Measurements from ENCODE around the gene ANKH.

- TF ChIP-seq POLR2A (IDR thresholded peaks at IDR 0.05; ENCODE audit: borderline replicate concordance, extremely low read depth, insufficient read depth, insufficient read length), result no peak
- no peak for TF ChIP-seq CTCF (IDR thresholded peaks at IDR 0.05 in 2 of 3, conservative IDR thresholded peaks at IDR 0.05 in 1 of 3; ENCODE audit: borderline replicate concordance in 1 of 3, insufficient read depth in 1 of 3, low read depth in 2 of 3, low read length in 2 of 3)
- no peak for TF ChIP-seq EZH2 (IDR thresholded peaks at IDR 0.05)
- TF ChIP-seq ZBTB33 (IDR thresholded peaks at IDR 0.05; ENCODE audit: extremely low read depth, insufficient replicate concordance, low read length), result no peak
- TF ChIP-seq REST (IDR thresholded peaks at IDR 0.05; ENCODE audit: low read depth), result no peak
These were observed 192.0 kb downstream of the ANKH start for GRCh38 chr5:14679595-14679994.
